Amniotic epithelial cell (primary cell): ENCODE results near the gene SPATA18.

ENCODE experiments used
- DNase-seq: peaks from one replicate; pipeline ENCODE4 v3.0.0-alpha.2; 2010; ENCODE audit warnings: low read depth

Gene SPATA18

GRCh38 chr4:52051213-52051614 lies at the start of gene SPATA18:
Gene SPATA18, plus strand, starts transcription at chr4:52051304. Its CDS starts 401 bp downstream, at chr4:52051705.
- DNase-seq = no peak

GRCh38 chr4:52001616-52002015 lies 49.5 kb upstream of the SPATA18 start:
- DNase-seq = peak; percentile 73

- DNase-seq = no peak
Measured at GRCh38 chr4:52004414-52004813, 46.7 kb upstream of the SPATA18 start.

GRCh38 chr4:52005604-52006273 lies 45.4 kb upstream of the SPATA18 start:
- no peak for DNase-seq

GRCh38 chr4:52006887-52007286 lies 44.2 kb upstream of the SPATA18 start:
- DNase-seq = no peak

DNA sequence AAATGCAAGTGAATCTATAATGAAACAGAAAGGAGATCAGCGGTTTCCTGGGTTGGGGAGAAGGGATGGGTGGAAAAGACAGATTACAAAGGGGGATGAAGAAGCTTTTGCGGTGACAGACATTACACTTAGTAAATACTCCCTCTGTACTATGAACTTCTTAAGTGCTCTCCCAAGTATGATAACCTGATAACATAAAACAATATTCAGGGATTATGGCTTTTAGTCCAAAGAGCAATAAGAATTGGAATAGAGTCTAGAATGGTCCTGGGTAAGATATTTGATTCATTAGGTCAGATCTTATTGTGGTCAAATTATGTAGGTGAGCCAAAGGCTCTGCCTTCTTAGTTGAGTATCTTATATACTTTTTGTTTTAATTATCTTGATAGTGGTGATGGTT lies 40.1 kb upstream of the SPATA18 start:
- no peak for DNase-seq

GRCh38 chr4:52012651-52013050 lies 38.5 kb upstream of the SPATA18 start:
- no peak for DNase-seq

DNA sequence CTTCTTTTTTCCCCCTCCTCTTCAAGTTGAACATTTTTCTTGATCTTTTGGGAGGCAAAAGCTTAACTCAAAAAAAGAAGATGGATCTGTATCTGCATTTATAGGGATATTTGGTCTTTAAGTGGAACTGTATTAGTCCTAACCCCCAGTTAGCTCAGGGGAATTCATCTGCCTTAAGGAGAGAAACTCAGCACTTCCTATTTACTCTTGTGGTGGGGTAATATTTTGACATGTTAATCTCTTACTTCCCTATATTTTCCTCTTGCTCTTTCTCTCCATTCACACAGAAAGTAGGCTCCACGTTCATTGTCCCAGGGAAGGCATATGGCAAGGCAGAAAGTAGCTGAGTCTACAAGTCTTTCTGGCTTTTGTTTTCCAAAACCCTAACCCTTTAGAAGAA lies 36.2 kb upstream of the SPATA18 start:
- DNase-seq = no peak

- DNase-seq = peak; percentile 40
Measured at GRCh38 chr4:52015366-52015765, 35.7 kb upstream of the SPATA18 start.

DNA sequence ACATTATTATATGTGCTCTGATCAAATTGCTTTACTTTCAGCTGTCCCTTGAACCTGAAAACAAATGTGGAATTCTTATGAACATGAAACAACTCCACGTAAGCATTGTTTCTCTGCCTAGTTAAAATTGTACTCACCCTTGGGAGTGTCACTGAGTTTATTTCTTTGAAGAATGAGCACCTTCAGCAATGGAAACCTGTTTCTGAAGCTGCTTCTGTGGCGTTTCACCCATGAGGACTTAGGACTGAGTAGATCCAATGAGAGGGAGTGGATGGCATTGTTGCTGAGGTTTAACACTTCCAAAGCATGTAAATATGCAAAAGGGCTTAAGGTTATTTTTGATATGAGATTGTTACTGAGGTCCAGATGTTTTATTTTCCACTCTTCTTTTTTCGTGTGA lies 34.1 kb upstream of the SPATA18 start:
- no peak for DNase-seq

DNA sequence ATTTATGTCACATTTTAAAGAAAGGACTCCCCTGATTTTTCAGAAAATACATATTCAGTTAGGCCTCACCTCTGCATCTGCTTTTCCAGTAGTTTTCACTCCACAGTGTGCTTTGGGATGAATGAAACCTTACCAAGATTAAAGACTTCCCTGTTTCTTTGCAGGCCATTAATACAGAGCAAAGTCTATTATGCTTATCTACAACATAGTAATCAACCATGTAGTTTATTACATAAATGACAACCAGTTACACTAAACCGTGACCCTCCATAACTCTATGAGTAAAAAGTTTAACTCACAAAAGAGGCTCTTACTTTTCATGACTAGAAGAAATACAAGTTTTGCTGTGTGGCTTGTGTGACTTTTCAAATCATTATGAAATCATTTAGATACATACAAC lies 33.3 kb upstream of the SPATA18 start:
- DNase-seq = no peak

GRCh38 chr4:52019936-52020657 lies 31.0 kb upstream of the SPATA18 start, which contains the start of gene LRRC66:
Gene LRRC66, minus strand, starts transcription at chr4:52020363. Its CDS starts 2,750 bp downstream, at chr4:52017613.
- DNase-seq = no peak

- peak; percentile 76 for DNase-seq
Measured at GRCh38 chr4:52028970-52029369, 22.1 kb upstream of the SPATA18 start.

- DNase-seq = no peak
Measured at GRCh38 chr4:52032005-52032404, 19.1 kb upstream of the SPATA18 start.

GRCh38 chr4:52035190-52035589 lies 15.9 kb upstream of the SPATA18 start:
- no peak for DNase-seq

DNA sequence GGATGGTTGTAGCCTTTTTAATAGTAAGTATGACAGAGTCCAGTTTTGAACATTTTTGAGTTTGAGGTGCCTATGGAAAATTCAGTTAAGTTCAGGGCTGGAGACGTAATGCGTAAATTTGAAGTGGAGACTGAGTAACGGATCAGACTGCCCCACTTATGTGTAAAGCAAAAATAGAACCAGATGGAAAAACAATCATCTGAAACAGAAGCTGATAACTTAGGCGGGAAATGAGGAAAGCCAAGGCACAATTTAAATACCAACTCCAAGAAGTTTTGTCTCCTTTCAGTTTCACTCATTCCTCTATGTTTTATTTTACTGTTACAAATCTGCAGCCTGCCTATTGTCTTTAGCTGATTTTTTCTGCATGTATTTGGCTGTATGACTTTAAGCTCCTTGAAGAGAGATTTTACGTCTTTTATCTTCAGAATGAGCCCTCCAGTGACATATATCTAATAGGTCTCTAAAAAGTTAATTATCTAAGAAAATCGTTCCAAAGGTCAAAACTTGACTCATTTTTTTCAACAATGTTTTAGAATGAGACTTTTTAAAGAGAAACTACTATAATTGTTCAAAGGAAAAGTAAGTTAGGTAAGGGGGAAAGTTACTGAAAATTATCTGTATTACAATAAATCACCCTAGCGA lies 14.1 kb upstream of the SPATA18 start:
- DNase-seq = no peak

GRCh38 chr4:52037689-52038102 lies 13.4 kb upstream of the SPATA18 start:
- DNase-seq = no peak

DNA sequence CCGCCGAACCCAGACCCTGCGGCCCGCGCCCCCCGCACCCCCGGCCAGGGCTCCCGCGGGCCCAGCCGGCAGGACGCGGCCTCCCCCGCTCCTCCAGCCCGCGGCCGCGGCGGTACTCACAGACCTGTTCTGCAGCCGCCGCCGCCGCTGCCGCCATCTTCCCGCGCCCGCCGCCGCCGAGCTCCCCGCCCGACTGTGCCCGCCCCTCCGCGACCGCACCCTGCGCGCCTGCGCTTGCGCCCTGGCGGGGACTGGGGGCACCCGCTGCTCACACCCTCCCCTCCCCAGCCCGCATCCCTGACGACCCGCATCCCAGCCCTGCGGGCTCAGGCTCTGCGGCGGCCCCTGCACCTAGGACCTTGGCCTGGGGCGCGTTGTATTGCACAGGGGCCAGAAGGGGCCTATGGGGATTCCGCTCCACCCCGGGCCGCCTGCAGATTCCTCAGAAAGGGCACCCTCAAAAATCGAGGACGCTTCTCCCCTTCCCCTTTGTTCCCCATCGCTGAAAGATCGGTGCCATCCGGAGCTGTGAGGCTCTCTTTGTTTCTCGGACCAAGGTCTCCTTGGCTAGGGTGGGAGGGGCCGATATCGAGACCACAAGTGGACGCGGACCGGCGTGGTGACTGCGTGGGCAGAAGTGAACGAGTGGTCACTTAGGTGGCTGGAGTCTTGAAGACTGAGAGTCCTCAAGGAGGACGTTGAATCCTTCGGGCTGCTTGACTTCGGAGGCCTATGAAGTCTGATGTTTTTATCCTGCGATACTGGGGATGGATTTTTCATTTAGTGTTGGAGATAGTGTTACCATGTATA lies 12.8 kb upstream of the SPATA18 start, which contains the start of gene SGCB:
Gene SGCB (minus strand): TSS at position 197 of the 810 bp plus-strand sequence. CDS start 40 bp downstream, at position 157.
- peak; percentile 22 for DNase-seq

GRCh38 chr4:52045028-52045427 lies 6.1 kb upstream of the SPATA18 start:
- DNase-seq = no peak

GRCh38 chr4:52049266-52049665 lies 1.8 kb upstream of the SPATA18 start:
- no peak for DNase-seq

- DNase-seq = peak; percentile 80
Measured at GRCh38 chr4:52051615-52052474, 741 bp downstream of the SPATA18 start.
